HG02981 (cell line): ENCODE measurements around the gene LRIT1.

Source experiments
- ATAC-seq: cut with Tn5 transposase; IDR thresholded peaks from one replicate; pipeline ENCODE4 v1.9.1; 2021; ENCODE audit warnings: mild to moderate bottlenecking, moderate library complexity; ENCODE audit not compliant: unreplicated experiment

Gene LRIT1

GRCh38 chr10:84254552-84255478 is 13.5 kb upstream of the LRIT1 start:
- no peak for ATAC-seq

GRCh38 chr10:84248794-84249193 is 7.4 kb upstream of the LRIT1 start:
- no peak for ATAC-seq

- ATAC-seq = no peak
Measured at GRCh38 chr10:84247496-84247895, 6.2 kb upstream of the LRIT1 start.

GRCh38 chr10:84244651-84245270 is 3.4 kb upstream of the LRIT1 start, which contains the start of gene RGR:
Gene RGR, plus strand, starts transcription at chr10:84245053. Its CDS starts 38 bp downstream, at chr10:84245091.
- ATAC-seq = no peak

GRCh38 chr10:84243759-84244158 is 2.4 kb upstream of the LRIT1 start:
- ATAC-seq = no peak

- no peak for ATAC-seq
Measured at GRCh38 chr10:84238909-84239308, 2.4 kb downstream of the LRIT1 start.

- ATAC-seq = no peak
Measured at GRCh38 chr10:84237199-84238051, 3.9 kb downstream of the LRIT1 start.

- ATAC-seq = no peak
Measured at GRCh38 chr10:84236807-84237198, 4.5 kb downstream of the LRIT1 start.

GRCh38 chr10:84235096-84235495 is 6.2 kb downstream of the LRIT1 start:
- ATAC-seq = no peak

- ATAC-seq = no peak
Measured at GRCh38 chr10:84234479-84234878, 6.9 kb downstream of the LRIT1 start.

GRCh38 chr10:84233940-84234339 is 7.4 kb downstream of the LRIT1 start:
- ATAC-seq = no peak

- ATAC-seq = no peak
Measured at GRCh38 chr10:84232376-84232775, 9.0 kb downstream of the LRIT1 start.

GRCh38 chr10:84230359-84230758 is 11.0 kb downstream of the LRIT1 start:
- ATAC-seq = no peak

- no peak for ATAC-seq
Measured at GRCh38 chr10:84227810-84228209, 13.5 kb downstream of the LRIT1 start.

- ATAC-seq = no peak
Measured at GRCh38 chr10:84226616-84227015, 14.7 kb downstream of the LRIT1 start.

- ATAC-seq = no peak
Measured at GRCh38 chr10:84225427-84226173, 15.7 kb downstream of the LRIT1 start, which contains the start of gene LRIT2. Gene LRIT2, minus strand, starts transcription at chr10:84225544. Its CDS starts 24 bp downstream, at chr10:84225520.

GRCh38 chr10:84224411-84225028 is 16.8 kb downstream of the LRIT1 start:
- ATAC-seq = no peak

- no peak for ATAC-seq
Measured at GRCh38 chr10:84221916-84222315, 19.4 kb downstream of the LRIT1 start.

- ATAC-seq = no peak
Measured at GRCh38 chr10:84217746-84218145, 23.6 kb downstream of the LRIT1 start.

GRCh38 chr10:84216834-84217233 is 24.5 kb downstream of the LRIT1 start:
- ATAC-seq = no peak
